Measurements from ENCODE around the gene C12orf43.

The C12orf43 gene

DNA sequence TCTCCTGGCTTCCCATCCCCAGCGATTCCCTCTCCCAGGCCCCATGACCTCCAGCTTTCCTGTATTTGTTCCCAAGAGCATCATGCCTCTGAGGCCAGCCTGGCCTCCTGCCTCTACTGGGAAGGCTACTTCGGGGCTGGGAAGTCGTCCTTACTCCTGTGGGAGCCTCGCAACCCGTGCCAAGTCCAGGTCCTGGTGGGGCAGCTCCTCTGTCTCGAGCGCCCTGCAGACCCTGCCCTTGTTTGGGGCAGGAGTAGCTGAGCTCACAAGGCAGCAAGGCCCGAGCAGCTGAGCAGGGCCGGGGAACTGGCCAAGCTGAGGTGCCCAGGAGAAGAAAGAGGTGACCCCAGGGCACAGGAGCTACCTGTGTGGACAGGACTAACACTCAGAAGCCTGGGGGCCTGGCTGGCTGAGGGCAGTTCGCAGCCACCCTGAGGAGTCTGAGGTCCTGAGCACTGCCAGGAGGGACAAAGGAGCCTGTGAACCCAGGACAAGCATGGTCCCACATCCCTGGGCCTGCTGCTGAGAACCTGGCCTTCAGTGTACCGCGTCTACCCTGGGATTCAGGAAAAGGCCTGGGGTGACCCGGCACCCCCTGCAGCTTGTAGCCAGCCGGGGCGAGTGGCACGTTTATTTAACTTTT, 14.3 kb downstream of the C12orf43 start:
- TF ChIP-seq CTCF (IDR thresholded peaks at IDR 0.05; ENCODE audit: insufficient read depth, low read length, missing control alignments), result no peak
- H3K4me3 ChIP-seq (ENCODE audit: low read depth, low read length), result no peak overlapping the region
- ChIA-PET POLR2A (no interaction called here), CTCF (interaction anchor here (1.4 to 2.4 kb wide), 2 partner anchors 30 to 58 kb away, joined by 4 to 8 read pairs; no protein-coding TSS in a partner anchor)
- no peak for DNase-seq (ENCODE audit: low read depth, low spot score)

DNA sequence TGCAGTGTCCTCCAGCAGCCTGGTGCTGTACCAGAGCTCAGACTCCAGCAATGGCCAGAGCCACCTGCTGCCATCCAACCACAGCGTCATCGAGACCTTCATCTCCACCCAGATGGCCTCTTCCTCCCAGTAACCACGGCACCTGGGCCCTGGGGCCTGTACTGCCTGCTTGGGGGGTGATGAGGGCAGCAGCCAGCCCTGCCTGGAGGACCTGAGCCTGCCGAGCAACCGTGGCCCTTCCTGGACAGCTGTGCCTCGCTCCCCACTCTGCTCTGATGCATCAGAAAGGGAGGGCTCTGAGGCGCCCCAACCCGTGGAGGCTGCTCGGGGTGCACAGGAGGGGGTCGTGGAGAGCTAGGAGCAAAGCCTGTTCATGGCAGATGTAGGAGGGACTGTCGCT, 15.2 kb downstream of the C12orf43 start:
- DNase-seq (ENCODE audit: low read depth, low spot score), result no peak
- TF ChIP-seq CTCF (IDR thresholded peaks at IDR 0.05; ENCODE audit: insufficient read depth, low read length, missing control alignments), result no peak
- H3K4me3 ChIP-seq (ENCODE audit: low read depth, low read length), result no peak overlapping the region
- CTCF ChIA-PET, result interaction anchor here (1.4 to 2.4 kb wide), 2 partner anchors 29 to 59 kb away, joined by 4 to 8 read pairs; no protein-coding TSS in a partner anchor
- POLR2A ChIA-PET, result no interaction called here

DNA sequence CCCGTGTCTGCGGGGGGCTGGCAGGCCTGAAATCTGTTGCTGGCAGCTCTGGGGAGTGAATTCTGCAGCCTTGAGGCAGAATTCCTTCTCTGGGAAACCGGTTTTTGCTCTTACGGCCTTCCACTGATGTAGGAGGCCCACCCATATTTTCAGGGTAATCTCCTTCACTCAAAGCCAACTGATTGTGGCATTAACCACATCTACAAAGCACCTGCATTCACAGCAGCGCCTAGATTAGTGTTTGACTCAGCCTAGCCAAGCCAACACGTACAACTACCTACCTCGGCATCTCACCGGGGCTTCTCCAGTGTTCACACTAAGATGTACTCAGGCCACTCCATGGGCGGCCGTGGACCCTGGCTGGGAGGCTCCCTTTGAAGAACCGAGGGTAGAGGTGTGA, 15.8 kb downstream of the C12orf43 start:
- DNase-seq (ENCODE audit: low read depth, low spot score), result no peak
- ChIA-PET POLR2A (no interaction called here), CTCF (no interaction called here)
- H3K4me3 ChIP-seq (ENCODE audit: low read depth, low read length), result no peak overlapping the region
- no peak for TF ChIP-seq CTCF (IDR thresholded peaks at IDR 0.05; ENCODE audit: insufficient read depth, low read length, missing control alignments)

- ChIA-PET POLR2A (no interaction called here), CTCF (interaction anchor here (1.3 kb wide), 1 partner anchor 10 kb away, joined by 4 read pairs; no protein-coding TSS in a partner anchor)
- H3K4me3 ChIP-seq (ENCODE audit: low read depth, low read length), result no peak overlapping the region
- no peak for TF ChIP-seq CTCF (IDR thresholded peaks at IDR 0.05; ENCODE audit: insufficient read depth, low read length, missing control alignments)
- no peak for DNase-seq (ENCODE audit: low read depth, low spot score)
These were observed 16.8 kb downstream of the C12orf43 start for GRCh38 chr12:120999191-121000120.

DNA sequence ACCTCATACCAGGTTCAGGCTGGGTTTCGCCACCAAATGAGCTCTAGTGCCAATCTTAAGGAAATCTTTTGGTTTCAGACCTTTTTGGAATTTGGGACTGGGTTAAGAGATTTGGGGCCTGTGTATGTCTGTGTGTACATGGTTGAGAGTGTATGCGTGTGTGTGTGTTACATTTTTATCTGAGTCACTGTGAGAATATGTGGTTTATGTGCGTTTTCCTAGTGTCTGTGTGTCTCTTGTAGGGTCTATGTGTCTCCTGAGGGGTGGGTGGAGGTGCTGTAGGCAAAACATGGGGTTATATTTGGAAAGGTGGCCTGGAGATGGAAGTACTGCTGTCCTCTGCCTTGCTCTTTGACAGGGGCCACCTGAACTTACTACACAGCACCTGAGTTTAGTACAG, 17.9 kb downstream of the C12orf43 start:
- H3K4me3 ChIP-seq (ENCODE audit: low read depth, low read length), result no peak overlapping the region
- DNase-seq (ENCODE audit: low read depth, low spot score), result no peak
- TF ChIP-seq CTCF (IDR thresholded peaks at IDR 0.05; ENCODE audit: insufficient read depth, low read length, missing control alignments), result no peak
- ChIA-PET POLR2A (no interaction called here), CTCF (interaction anchor here (0.5 to 2.0 kb wide), 3 partner anchors 11 to 55 kb away, joined by 3 to 6 read pairs (median 4); no protein-coding TSS in a partner anchor)

DNA sequence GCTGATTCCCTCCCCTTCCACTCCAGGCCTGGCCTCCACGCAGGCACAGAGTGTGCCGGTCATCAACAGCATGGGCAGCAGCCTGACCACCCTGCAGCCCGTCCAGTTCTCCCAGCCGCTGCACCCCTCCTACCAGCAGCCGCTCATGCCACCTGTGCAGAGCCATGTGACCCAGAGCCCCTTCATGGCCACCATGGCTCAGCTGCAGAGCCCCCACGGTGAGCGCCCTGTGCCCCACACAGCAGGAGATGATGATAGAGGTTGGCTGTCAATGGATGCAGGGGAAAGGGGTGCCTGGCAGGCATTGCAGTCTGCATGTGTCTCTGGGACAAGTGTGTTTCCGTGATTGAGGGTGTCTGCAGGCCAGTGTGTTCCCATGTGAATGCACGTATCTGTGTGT, 18.8 kb downstream of the C12orf43 start:
- TF ChIP-seq CTCF (IDR thresholded peaks at IDR 0.05; ENCODE audit: insufficient read depth, low read length, missing control alignments), result no peak
- no peak for DNase-seq (ENCODE audit: low read depth, low spot score)
- no peak overlapping the region for H3K4me3 ChIP-seq (ENCODE audit: low read depth, low read length)
- CTCF ChIA-PET, result interaction anchor here (2.0 kb wide), 1 partner anchor 26 kb away, joined by 6 read pairs; no protein-coding TSS in a partner anchor
- POLR2A ChIA-PET, result no interaction called here
